GM13976 (cell line): ENCODE data around the gene CREBZF.
"Not testable (repeated sequence)": the region's sequence is repeated elsewhere in the genome, so short reads cannot be mapped to it uniquely, and the experiment has no call there.

Experiments used
- DNase-seq: peaks from one replicate; pipeline ENCODE4 v3.0.0; 2012; ENCODE audit warnings: low spot score
- in situ Hi-C: fragments of 300-500 bp; cut with MboI; formaldehyde crosslinking; loops from one replicate; pipeline ENCODE4 v1.12.0; 2022; ENCODE audit warnings: low sequenced_read_pairs, mixed read lengths, inconsistent platforms; ENCODE audit not compliant: unreplicated experiment
- TF ChIP-seq, protein P1 (sequence below): IDR thresholded peaks from 2 replicates; pipeline ENCODE4 v1.5.1; 2012; ENCODE audit warnings: borderline replicate concordance, mild to moderate bottlenecking; ENCODE audit not compliant: insufficient read depth; ENCODE audit errors: extremely low read depth, missing control alignments, control extremely low read depth

Gene CREBZF

DNA sequence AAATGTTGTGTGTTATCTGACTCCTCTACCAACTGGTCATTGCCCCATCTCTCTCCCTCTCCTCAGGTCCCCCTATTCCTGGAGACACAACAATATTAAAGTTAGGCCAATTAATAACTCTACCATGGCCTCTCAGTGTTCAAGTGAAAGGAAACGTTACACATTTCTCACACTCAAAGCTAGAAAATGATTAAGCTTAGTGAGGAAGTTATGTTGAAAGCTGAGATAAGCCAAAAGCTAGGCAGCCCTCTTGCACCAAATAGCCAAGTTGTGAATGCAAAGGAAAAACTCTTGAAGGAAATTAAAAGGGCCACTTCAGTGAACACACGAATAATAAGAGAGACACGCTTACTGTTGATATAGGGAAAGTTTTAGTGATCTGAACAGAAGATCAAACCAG lies 44.7 kb downstream of the CREBZF start:
- DNase-seq = no peak
- TF ChIP-seq, protein P1, sequence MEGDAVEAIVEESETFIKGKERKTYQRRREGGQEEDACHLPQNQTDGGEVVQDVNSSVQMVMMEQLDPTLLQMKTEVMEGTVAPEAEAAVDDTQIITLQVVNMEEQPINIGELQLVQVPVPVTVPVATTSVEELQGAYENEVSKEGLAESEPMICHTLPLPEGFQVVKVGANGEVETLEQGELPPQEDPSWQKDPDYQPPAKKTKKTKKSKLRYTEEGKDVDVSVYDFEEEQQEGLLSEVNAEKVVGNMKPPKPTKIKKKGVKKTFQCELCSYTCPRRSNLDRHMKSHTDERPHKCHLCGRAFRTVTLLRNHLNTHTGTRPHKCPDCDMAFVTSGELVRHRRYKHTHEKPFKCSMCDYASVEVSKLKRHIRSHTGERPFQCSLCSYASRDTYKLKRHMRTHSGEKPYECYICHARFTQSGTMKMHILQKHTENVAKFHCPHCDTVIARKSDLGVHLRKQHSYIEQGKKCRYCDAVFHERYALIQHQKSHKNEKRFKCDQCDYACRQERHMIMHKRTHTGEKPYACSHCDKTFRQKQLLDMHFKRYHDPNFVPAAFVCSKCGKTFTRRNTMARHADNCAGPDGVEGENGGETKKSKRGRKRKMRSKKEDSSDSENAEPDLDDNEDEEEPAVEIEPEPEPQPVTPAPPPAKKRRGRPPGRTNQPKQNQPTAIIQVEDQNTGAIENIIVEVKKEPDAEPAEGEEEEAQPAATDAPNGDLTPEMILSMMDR = no peak
- in situ Hi-C loops = no loop called here

DNA sequence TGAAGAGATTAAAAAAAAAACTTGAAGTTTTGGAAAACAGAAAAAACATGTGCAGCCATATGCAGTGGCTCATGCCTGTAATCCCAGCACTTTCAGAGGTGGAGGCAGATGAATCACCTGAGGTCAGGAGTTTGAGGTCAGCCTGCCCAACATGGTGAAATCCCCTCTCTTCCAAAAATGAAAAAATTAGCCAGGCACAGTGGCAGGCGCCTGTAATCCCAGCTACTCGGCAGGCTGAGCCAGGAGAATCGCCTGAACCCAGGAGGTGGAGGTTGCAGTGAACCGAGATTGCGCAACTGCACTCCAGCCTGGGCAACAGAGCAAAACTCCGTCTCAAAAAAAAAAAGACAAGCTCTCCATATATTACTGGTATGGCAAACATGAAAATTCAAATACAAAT lies 45.4 kb downstream of the CREBZF start:
- in situ Hi-C loops = no loop called here
- TF ChIP-seq, protein P1 = no peak
- DNase-seq = no peak

DNA sequence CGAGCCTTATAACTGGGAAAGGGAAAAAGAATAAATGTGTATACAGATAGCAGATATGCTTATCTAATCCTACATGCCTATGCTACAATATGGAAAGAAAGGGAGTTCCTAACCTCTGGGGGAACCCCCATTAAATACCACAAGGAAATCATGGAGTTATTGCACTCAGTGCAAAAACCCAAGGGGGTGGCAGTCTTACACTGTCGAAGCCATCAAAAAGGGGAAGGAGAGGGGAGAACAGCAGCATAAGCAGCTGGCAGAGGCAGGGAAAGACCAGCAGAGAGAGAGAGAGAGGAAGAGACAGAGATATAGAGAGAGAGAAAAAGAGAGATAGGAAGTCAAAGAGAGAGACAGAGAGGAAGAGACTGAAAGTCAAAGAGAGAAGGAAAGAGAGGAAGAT lies 53.3 kb downstream of the CREBZF start:
- DNase-seq, in situ Hi-C loops: not testable (repeated sequence)
